Fibroblast of pulmonary artery (primary cell): Measurements from ENCODE around the gene ARG2.
A peak's percentile ranks its signal among the peaks of the same experiment; 100 is the strongest.

Experiments
- DNase-seq: peaks from one replicate; pipeline ENCODE4 v3.0.0-alpha.2; 2010; ENCODE audit warnings: low read depth
- H3K4me3 ChIP-seq: replicated peaks from 2 replicates; pipeline ENCODE4 v1.5.1; 2011; ENCODE audit warnings: low read depth, mild to moderate bottlenecking, control low read depth, low read length, moderate library complexity
- TF ChIP-seq, protein P1 (sequence below): IDR thresholded peaks from 2 replicates; pipeline ENCODE4 v1.5.1; 2011; ENCODE audit warnings: mild to moderate bottlenecking, control low read depth, low read length, inconsistent platforms; ENCODE audit errors: missing control alignments

ARG2 gene

GRCh38 chr14:67574156-67574555 lies 45.6 kb upstream of the ARG2 start:
- no peak overlapping the region for H3K4me3 ChIP-seq
- TF ChIP-seq, protein P1, sequence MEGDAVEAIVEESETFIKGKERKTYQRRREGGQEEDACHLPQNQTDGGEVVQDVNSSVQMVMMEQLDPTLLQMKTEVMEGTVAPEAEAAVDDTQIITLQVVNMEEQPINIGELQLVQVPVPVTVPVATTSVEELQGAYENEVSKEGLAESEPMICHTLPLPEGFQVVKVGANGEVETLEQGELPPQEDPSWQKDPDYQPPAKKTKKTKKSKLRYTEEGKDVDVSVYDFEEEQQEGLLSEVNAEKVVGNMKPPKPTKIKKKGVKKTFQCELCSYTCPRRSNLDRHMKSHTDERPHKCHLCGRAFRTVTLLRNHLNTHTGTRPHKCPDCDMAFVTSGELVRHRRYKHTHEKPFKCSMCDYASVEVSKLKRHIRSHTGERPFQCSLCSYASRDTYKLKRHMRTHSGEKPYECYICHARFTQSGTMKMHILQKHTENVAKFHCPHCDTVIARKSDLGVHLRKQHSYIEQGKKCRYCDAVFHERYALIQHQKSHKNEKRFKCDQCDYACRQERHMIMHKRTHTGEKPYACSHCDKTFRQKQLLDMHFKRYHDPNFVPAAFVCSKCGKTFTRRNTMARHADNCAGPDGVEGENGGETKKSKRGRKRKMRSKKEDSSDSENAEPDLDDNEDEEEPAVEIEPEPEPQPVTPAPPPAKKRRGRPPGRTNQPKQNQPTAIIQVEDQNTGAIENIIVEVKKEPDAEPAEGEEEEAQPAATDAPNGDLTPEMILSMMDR = no peak
- no peak for DNase-seq

DNA sequence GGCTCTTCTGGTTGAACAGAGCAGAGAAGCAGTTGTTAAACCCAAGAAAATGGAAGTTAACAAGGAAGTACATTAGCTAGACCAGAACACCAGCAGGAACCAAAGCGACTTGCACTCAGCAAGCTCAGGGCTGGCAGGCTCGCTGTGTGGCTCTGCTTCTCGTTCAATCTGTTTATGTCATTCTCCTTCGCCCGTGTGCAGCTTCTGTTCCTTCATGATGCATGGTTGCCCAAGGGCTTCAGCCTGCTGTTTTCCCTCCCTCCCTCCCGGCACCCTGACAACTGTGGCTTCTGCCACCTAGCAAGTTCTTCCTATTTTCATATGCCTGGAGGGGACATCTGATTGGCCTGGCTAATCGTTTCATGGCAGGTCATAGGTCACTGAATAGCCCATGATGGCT lies 44.9 kb upstream of the ARG2 start:
- H3K4me3 ChIP-seq = no peak overlapping the region
- no peak for DNase-seq
- TF ChIP-seq, protein P1 = no peak

- peak; percentile 5 for DNase-seq
- no peak overlapping the region for H3K4me3 ChIP-seq
- TF ChIP-seq, protein P1 = no peak
Observed at GRCh38 chr14:67575684-67576083, 44.0 kb upstream of the ARG2 start.

GRCh38 chr14:67576216-67576955 lies 43.3 kb upstream of the ARG2 start:
- DNase-seq = no peak
- H3K4me3 ChIP-seq = no peak overlapping the region
- TF ChIP-seq, protein P1 = no peak

GRCh38 chr14:67577181-67577808 lies 42.4 kb upstream of the ARG2 start:
- peak; percentile 6 for DNase-seq
- TF ChIP-seq, protein P1 = no peak

GRCh38 chr14:67577909-67578749 lies 41.6 kb upstream of the ARG2 start:
- TF ChIP-seq, protein P1 = no peak
- no peak for DNase-seq

More at GRCh38 chr14:67577181-67577808, 42.4 kb upstream of the ARG2 start:
- no peak overlapping the region for H3K4me3 ChIP-seq

More at GRCh38 chr14:67577909-67578749, 41.6 kb upstream of the ARG2 start:
- no peak overlapping the region for H3K4me3 ChIP-seq
